HG03521 (cell line): ENCODE results near the gene METTL8.
"Not testable (repeated sequence)": the region's sequence is repeated elsewhere in the genome, so short reads cannot be mapped to it uniquely, and the experiment has no call there.

Experiments
- ATAC-seq: cut with Tn5 transposase; IDR thresholded peaks from one replicate; pipeline ENCODE4 v1.9.1; 2021; ENCODE audit warnings: mild to moderate bottlenecking, moderate library complexity; ENCODE audit not compliant: unreplicated experiment

The METTL8 gene

DNA sequence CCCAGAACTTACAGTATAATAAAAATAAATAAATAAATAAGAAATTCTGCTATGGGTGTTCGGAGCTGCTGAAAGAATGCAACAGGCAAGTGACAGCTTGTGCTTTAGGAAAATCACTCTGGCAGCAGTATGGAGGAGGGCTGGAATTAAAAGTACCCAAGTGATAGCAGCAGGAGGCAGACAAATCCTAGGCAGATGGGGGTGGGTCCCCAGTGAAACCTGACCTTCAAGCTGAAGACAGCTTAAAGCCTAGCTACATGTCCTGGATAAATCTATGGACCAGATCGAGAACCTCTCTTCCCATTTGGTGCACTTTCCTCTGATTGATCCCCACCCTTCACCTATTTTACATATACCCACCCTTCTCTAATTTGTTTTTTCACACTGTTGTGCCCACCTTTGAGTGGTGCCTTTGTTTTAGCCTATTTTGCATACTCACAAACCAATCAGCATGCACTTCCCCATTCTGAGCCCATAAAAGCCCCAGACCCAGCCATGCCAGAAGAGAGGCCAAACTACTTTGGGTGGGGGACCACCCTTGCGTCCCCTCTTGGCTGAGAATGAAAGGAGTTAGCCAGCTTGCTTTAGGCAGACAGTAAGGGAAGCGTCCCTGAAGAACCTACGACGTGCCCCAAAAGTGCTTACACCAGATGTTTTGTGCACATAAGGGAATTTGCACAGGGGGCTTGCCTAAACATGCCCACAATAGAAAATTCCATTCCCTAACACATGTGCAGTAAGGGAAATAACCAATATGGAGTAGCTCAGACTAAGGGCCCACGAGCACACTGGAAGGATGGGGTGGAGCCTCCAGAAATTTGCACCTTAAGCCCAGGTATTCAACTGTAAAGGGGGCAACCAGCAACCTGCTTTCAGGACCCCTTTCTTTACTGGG is 3.0 kb downstream of the METTL8 start:
- no peak for ATAC-seq

DNA sequence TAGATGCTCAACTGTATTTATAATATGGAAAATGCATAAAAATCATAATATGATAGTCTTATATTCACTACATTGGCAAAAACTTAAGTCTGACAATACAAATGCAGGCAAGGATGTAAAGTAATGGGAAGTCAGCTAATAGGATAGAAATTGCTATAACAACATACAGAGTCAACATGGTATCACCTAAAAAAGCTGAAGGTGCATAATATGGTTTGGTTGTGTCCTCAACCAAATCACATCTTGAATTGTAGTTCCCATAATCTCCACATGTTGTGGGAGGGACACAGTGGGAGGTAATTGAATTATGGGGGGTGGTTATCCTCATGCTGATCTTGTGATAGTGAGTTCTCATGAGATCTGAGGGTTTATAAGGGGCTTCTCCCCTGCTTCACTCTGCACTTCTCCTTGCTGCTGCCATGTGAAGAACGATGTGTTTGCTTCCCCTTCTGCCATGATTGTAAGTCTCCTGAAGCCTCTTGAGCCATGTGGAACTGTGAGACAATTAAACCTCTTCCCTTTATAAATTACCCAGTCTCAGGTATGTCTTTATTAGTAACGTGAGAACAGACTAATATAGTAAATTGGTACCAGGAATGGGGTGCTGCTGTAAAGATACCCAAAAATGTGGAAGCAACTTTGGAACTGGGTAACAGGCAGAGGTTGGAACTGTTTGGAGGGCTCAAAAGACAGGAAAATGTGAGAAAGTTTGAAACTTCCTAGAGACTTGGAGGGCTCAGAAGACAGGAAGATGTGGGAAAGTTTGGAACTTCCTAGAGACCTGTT is 10.9 kb downstream of the METTL8 start:
- ATAC-seq: not testable (repeated sequence)

DNA sequence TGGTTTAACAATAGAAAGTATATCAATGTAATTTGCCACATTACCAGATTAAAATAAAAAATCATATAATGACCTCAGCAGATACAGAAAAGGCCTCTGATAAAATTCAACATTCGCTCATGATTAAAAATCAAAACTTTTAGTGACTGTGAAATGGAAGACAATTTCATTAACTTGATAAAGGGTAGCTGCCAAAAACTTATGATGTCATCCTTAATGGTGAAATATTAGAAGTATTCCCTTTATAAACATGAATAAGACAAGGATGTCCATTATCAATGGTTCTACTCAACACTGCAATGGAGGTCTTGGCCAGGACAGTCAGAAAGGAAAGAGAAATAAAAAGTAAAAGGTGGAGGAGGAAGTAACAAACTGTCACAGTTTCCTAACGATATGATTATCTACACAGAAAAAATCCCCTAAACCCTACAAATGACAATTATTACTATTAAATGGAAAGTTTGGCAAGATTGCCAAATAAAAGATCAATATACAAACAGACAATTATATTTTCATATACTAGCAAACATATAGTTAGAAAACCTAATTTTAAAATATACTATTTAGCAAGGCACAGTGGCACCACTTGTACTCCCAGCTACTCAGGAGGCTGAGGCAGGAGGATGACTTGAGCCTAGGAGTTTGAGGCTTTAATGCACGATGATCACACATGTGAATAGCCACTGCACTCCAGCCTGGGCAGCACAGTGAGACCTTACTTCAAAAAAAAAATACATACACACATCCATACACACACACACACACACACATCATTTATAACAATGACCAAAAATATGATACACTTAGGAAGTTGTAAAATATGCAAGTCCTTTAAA is 12.8 kb downstream of the METTL8 start:
- ATAC-seq: no peak

DNA sequence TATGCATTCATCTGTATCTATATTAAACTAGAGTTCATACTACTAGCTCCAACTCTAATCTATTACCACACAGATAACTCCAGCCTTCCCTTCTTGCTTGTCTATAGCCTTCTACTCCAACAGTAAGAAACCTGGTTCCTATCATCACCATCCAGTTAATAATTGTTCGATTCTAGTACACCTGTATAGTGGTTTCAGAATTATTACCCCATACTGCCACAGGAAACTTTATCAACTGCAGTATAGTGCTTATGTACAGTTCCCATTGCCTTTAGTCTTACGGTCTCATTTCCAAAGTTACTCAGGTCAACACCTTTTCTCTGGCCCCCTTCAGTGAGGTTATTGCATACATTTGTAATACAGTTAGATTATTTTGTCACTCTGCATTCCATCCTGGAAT is 14.5 kb downstream of the METTL8 start:
- no peak for ATAC-seq

DNA sequence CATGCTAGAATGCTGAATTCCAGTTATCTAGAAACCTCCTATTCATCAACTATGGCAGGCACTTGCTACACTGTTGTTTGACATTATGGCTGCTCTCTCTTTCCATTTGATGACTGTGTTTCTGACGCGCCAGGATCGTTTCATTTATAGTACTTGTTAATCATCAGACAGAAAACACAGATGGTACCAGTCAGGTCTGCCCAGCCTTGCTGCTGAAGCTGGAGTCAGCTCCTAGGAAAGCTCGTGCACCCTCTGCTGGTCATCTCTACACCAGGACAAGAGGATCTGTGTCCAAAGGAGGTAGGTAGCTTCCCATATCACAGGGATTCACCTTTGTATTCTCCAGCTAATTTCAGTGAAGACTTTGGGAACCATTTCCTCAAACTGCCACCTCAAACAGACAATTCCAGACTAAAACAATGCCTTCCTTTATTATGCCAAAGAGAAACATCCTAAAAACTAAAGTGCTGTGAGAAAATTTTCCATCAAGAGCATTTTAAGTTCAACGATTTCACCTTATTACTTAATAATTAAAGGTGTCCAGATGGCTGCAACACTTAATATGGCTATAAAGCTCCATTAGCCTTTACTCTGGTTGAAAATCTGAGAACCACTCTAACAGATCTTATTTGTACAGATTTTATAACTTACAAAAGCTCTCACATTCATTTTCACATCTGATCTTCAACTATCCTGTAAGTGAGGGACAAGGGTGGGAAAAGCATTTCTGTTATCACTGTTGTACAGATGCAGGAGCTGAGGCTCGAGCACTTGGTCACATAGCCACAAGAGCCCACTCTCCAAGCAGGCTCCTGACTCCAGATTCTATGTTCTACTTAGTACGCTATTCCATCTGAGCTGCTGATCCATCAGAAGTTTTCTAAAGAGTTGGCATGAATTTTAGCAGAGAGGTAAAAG is 17.5 kb downstream of the METTL8 start:
- ATAC-seq: peak; percentile 90

DNA sequence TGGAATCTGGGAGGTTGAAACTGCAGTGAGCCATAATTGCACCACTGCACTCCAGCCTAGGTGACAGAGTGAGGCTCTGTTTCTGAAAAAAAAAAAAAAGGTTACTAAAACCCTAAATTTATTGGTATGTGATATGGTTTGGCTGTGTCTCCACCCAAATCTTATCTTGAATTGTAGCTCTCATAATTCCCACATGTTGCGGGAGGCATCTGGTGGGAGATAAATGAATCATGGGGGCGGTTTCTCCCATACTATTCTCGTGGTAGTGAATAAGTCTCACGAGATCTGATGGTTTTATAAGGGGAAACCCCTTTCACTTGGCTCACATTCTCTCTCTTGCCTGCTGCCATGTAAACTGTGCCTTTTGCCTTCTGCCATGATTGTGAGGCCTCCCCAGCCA is 19.1 kb downstream of the METTL8 start:
- not testable (repeated sequence) for ATAC-seq

DNA sequence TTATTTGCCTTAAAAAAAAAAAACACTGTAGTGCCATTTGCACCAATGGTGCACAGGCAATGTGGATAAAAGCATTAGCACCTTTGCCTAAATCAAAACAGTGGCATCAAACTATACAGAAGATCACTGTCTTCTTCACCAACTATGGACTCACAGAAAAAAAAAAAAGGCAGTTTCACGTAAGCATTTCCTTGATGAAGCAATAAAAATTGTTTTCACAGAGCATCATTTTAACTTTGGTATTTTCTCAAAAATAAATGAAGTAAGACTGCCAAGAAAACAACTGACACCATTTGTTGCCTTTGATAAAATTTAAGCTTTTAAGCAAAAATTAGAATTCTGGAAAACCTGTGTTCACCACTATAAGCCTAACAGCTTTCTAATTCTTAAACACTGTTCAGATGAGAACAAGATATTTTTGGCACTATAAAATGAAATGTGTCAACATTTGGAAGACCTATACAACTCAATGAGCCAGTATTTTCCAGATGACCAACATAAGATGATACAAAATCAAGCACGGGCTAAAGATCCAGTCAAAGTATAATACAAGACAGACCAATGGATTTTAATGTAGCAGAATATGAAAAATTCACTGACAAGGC is 21.1 kb downstream of the METTL8 start:
- no peak for ATAC-seq

DNA sequence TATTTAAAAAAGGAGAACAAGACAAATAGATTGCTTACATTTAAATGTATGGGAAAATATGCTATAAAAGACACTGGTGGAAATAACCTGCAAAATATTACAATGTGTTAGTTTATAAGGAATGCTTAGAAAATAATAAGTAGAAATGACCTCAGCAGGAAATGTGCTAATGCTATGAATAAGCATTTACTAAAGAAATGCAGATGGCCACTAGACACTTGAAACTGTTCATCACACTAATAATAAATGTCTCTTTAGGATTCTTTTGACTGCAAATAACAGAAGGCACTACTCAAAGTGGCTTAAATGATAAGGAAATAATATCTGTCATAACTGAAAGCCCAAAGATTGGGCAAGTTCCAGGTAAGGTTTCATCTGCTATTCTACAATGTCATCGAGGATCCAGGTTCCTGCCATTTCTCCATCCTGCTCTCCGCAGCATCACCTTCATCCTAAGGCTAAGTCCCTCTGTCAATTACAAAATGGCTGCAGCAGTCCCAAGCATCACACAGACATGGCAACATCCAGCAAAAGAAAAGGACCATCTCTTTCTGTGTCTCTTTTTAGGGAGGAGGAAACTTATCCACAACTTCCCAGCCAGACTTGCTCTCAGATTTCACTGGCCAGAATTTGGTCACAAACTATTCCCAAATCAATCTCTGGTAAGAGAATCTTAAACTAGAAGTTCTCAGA is 21.9 kb downstream of the METTL8 start:
- ATAC-seq: no peak

DNA sequence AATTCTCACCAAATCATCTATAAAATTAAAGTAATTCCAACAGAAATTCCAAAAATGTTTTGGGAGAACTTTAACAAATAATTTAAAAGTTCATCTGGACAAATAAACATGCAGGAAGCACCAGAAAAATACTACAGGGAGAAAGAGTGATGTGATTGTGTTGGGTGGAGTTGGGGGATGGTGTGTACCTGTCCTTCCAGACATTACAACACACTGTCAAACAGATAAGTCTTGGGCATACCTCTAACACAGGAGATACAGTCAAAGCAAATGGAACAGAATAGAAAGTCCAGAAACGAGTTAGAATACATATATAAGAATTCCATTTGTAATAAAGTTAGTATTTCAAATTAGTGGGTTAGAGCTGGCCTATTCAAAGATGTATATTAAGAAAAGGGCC is 22.6 kb downstream of the METTL8 start:
- ATAC-seq: no peak

DNA sequence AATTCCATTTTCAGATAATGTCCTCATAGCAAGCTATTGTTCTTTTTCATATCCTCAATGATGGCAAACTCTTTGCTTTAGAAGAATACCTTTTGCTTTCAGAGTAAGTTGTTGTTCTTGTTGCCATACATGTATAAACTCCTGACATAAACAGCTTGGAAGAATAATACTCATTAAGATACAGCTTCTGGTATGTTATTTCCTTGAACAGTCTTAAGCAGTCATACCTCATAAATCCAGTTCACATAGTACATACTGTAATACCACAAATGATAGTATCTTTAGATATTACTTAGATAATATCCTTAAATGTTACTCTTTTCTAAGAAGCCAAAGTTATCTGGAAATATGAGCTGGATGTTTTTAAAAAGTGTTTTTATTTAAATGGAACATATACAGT is 23.2 kb downstream of the METTL8 start:
- ATAC-seq: no peak

DNA sequence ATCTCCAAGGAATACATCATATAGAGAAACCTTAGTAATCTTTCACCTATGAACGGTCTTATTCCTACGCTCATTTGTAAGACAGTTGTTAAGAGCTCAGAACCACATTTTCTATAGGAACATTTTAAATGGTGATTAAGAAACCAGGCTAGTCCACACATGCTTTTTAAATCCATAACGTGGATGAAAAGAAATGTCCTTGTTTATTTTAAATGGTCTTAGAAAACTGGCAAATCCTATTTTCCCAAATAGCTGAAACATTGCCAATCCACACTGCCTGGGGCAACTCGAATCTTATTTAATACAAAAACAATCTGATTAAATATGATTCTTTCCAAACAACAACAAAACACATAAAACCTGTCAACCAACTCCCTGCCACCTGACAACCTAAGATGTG is 23.7 kb downstream of the METTL8 start:
- no peak for ATAC-seq

DNA sequence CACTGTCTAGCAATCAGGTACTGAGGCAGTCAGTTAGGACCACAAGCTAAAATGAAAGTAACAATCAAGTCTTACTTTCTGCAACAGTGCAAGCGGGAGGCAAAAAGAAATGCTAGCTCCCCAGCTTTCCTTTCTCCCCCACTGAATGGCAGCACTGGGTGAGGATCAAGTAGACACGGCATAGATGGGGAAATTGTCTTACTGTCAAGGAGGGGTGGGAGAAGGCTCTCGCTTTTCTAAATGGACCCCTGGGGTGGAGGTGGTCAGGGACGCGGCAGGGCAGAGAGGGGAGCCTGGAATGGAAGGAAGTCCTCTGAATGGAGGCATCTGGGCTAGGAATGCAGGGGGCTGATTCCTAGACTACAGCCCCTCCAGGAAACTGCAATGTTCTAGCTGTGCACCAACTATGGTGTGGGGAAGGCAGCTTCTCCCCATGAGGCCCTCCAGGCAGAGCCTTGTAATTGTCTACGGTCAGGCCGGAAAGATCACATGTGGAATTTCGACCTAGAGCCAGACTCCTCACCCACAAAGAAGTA is 24.3 kb downstream of the METTL8 start:
- ATAC-seq: no peak

DNA sequence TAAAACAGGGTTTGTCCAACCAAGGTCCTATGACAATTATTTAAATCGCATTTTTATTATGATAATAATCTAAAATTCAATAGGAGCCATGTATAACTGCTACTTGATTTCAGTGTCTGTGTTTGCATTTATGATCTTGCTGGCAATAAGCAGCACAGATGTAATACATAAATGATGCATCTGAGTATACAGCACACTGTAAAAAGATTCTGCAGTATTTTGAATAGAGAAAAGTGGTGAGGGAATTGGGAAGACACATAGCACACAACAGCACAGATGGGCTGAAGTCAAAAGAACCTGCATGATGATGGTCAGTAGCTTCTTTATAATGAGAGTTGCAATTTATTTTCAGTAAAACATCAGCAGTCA is 26.1 kb downstream of the METTL8 start:
- no peak for ATAC-seq

DNA sequence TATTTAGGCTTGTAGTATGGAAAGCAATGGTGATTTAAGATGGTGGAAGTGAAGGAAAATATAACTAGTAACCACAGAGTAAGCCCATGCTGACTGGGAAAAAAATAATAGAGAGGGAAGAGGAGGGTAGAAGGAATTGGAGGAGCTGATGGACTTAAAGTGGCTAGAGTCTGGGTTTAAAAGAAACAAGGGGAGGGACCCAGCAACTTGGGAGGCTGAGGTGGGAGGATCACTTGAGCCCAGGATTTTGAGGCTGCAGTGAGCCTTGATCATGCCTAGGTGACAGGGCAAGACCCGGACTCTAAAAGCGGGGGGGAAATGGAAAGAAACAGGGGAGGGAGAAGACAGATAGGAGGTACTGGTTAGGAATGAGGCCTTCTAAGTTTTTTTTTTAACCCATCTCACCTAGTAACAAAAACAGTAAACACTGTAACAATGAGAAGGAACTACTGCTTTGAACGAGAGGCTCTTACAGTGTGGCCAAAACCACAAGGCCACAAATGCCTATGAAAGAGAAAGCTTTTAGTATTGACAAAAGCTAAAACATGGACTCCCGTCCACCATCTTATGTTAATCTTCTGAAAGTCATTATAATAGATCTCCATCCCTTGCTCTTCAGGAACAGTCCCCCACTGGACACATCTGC is 26.6 kb downstream of the METTL8 start:
- peak; percentile 72 for ATAC-seq

DNA sequence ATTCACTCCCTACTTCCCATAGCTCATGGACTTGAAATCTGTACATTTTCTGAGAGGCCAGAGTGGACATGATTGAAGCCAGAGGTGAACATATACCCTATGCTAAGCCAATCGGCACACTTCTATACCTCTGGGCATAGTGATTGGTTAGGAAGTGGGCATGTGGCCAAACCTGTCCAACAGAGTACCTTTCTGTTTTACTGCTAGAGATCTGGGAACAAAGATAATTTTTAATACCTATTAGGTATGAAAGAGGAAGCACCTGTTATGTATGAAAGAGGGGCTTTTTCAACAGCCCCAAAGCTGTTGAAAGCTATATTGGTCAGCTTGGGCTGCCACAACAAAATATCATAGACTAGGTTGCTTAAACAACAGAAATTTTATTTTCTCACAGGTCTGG is 27.7 kb downstream of the METTL8 start:
- ATAC-seq: peak; percentile 45

DNA sequence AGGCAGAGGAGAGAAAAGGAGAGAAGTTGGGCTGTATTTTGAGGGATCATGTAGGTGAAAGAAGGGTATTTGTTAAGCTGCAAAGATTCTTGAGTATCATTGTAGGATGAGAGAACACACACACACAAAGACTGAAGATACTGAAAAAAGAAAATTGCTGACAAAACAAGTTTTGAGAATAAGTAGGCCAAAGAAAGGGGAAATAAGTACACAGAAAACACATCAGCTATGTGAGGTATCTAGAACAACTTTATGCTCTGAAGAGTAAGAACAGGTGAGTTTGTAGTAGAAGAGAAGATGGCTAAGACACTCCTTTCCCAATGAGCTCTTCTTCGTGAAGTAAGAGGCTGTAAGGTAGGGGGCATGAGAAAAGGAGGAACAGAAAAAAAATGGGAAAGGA is 28.2 kb downstream of the METTL8 start:
- ATAC-seq: no peak

DNA sequence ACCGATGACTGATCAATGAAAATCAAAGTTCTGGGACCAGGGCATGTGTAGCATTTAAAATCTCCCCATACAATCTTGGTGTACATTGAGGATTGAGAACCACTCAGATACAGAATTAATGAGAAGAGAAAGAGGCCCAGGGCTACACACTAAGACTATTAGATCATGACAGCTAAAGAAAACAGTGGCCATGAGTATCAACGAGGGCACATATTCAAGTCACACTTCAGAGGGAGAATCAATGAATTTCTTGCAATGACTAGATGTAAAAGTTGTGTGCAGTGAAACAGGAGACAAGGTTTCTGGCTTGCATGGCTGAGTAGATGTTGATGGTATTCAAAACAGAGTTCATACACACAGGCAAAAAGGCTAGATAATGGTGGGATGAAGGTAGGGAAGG is 29.1 kb downstream of the METTL8 start:
- ATAC-seq: no peak

DNA sequence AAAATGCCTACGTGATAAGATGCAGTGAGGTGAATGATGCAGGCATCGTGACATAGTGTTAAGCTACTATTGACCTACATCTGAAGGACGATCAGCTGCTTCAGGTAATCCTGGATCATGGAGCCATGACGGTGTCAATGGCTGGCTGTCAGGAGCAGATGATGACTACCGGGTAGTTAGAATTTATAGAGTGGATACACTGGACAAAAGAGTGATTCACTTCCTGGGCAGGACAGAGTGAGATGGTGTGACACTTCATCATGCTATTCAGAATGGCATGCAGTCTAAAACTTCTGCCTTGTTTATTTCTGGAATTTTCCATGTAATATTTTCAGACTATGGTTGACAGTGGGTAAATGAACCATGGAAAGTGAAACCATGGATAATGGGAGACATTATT is 29.5 kb downstream of the METTL8 start:
- ATAC-seq: no peak
